Stimulated activated CD8-positive, alpha-beta memory T cell treated with anti-CD3 and anti-CD28 coated beads, Interleukin-12 subunit alpha, Interleukin-12 subunit beta, amount 100 ng/mL, for 4 hours (primary cell): Measurements from ENCODE around the gene ZNF667.
A peak's percentile ranks its signal among the peaks of the same experiment; 100 is the strongest.

Experiments used
- DNase-seq: peaks from one replicate; pipeline ENCODE4 v3.0.0-alpha.2; 2020; ENCODE audit warnings: low read depth

ZNF667 gene

DNA sequence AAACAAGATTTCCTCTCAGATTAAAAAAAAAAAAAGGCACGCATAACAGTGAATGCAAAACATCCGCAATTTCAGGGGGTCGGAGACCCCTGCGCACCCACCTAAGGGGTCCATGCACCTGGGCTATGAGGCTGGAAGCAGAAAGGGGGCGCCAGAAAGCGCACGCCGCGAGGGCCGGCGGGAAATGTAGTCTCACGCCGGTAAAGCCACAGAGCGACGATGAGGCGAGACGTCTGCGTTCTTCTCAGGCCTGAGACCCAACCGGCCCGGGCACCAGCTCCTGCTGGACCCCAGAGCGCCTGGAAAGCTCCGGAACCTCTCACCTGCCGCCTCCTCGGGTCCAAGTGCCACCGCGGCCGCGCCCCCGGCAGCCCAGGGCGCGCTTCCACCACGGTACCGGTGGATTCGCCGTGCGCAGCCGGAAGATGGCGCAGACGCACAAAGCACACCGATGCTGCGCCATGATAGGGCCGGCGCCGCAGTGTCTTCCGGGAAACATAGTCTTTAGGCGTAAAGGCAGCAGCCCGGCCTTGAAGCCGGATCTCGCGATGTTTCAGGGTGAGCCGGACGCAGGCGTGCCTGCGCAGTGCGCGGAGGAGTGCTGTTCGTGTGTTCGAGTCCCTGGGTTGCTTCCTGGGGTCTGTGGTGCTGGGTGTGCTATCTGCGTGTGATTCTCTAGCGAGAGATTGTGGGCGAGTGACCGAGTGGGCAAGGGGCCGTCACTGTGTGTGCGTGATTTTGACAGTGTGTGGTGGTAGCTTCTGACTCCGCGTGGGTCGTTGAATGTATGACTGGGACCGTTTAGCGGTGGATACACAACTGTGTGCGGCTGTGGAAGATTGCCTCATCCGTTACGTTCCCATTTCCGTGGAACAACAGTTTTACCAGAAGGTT lies 83.8 kb downstream of the ZNF667 start, which contains the start of gene ZNF582:
Gene ZNF582 (minus strand): TSS at position 416 of the 894 bp plus-strand sequence. CDS start 1,782 bp downstream, outside the sequence.
- DNase-seq = peak; percentile 83
